Measurements from ENCODE around the gene COL20A1.
"Not testable (repeated sequence)": the region's sequence is repeated elsewhere in the genome, so short reads cannot be mapped to it uniquely, and the experiment has no call there.

COL20A1 gene

GRCh38 chr20:63335711-63336110 is 42.7 kb downstream of the COL20A1 start:
- DNase-seq, result no peak

GRCh38 chr20:63336232-63336752 is 43.3 kb downstream of the COL20A1 start:
- no peak for DNase-seq

- DNase-seq, result no peak
These were observed 44.9 kb downstream of the COL20A1 start for GRCh38 chr20:63337786-63338420.

GRCh38 chr20:63339154-63340094 is 46.4 kb downstream of the COL20A1 start:
- not testable (repeated sequence) for DNase-seq

GRCh38 chr20:63340158-63340688 is 47.2 kb downstream of the COL20A1 start:
- not testable (repeated sequence) for DNase-seq

- DNase-seq, result no peak
These were observed 49.8 kb downstream of the COL20A1 start for GRCh38 chr20:63342561-63343459.

- no peak for DNase-seq
These were observed 50.8 kb downstream of the COL20A1 start for GRCh38 chr20:63343460-63344445.

- no peak for DNase-seq
These were observed 51.8 kb downstream of the COL20A1 start for GRCh38 chr20:63344616-63345327.

- no peak for DNase-seq
These were observed 52.5 kb downstream of the COL20A1 start for GRCh38 chr20:63345328-63346100.

- DNase-seq, result no peak
These were observed 53.4 kb downstream of the COL20A1 start for GRCh38 chr20:63346131-63347080.

- no peak for DNase-seq
These were observed 54.2 kb downstream of the COL20A1 start for GRCh38 chr20:63347081-63347741.

GRCh38 chr20:63347950-63348827 is 55.2 kb downstream of the COL20A1 start:
- DNase-seq, result no peak

GRCh38 chr20:63348828-63349515 is 56.0 kb downstream of the COL20A1 start:
- no peak for DNase-seq

GRCh38 chr20:63349516-63349895 is 56.5 kb downstream of the COL20A1 start:
- no peak for DNase-seq

- DNase-seq, result no peak
These were observed 57.2 kb downstream of the COL20A1 start for GRCh38 chr20:63350196-63350595.

- no peak for DNase-seq
These were observed 57.8 kb downstream of the COL20A1 start for GRCh38 chr20:63350597-63351325.
